Measurements from ENCODE around the gene CKB.
"Not testable (repeated sequence)": the region's sequence is repeated elsewhere in the genome, so short reads cannot be mapped to it uniquely, and the experiment has no call there.

The CKB gene

DNA sequence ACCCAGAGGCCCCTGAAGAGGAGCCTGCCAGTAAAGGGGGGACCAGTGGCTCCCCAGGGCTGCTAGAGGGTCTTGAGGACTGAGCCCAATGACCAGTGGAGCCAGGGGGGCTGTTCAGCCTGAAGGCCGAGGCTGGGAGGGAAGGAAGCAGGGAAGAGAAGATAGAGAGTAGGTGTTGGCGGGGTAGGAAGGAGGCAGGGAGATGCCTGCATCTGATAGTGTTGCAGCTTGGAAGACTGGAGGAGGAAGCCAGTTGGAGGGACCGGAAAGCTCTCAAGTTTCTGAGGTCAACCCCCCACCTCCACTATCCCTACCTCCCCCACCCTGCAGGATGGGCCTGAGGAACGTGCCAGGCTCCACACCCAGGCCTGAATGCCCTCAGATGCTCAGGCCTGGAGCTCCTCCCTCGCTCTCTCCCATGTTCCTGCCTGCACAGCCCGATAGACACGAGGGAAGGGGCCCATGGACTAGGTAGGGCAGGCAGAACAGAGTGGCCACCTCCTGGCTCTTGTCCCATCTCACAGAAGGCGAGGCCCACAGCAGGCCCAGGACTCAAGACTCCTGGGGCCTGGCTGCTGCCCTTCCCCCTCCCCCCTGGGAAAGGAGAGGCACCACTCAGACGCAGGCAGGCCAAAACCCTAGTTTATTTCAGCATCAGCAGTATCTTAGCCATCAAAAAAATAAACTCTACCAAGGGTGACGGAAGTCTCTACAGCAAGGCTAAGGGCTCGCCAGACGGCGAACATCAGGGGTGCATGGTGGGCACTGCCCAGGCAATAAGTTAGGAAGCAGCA lies 3.4 kb downstream of the CKB start:
- H3K27me3 Mint-ChIP-seq: peaks cover 14% of the 10 kb centered on the region
- ATAC-seq: no peak
- H3K27ac Mint-ChIP-seq: no peak overlapping the region
- peaks cover 8% of the 10 kb centered on the region for H3K4me1 Mint-ChIP-seq
- H3K4me3 Mint-ChIP-seq: no peak overlapping the region
- no peaks in the 10 kb centered on the region for H3K9me3 Mint-ChIP-seq
- no peak for DNase-seq
- H3K36me3 Mint-ChIP-seq (ENCODE audit: low read depth): no peaks in the 10 kb centered on the region

GRCh38 chr14:103518422-103519042 lies 4.1 kb downstream of the CKB start:
- H3K27ac Mint-ChIP-seq: no peak overlapping the region
- DNase-seq (peak; percentile 74), ATAC-seq (peak; percentile 35)
- H3K36me3 Mint-ChIP-seq (ENCODE audit: low read depth): no peaks in the 10 kb centered on the region
- no peaks in the 10 kb centered on the region for H3K9me3 Mint-ChIP-seq
- H3K4me3 Mint-ChIP-seq: no peak overlapping the region
- H3K4me1 Mint-ChIP-seq: peaks cover 7% of the 10 kb centered on the region
- peaks cover 8% of the 10 kb centered on the region for H3K27me3 Mint-ChIP-seq

DNA sequence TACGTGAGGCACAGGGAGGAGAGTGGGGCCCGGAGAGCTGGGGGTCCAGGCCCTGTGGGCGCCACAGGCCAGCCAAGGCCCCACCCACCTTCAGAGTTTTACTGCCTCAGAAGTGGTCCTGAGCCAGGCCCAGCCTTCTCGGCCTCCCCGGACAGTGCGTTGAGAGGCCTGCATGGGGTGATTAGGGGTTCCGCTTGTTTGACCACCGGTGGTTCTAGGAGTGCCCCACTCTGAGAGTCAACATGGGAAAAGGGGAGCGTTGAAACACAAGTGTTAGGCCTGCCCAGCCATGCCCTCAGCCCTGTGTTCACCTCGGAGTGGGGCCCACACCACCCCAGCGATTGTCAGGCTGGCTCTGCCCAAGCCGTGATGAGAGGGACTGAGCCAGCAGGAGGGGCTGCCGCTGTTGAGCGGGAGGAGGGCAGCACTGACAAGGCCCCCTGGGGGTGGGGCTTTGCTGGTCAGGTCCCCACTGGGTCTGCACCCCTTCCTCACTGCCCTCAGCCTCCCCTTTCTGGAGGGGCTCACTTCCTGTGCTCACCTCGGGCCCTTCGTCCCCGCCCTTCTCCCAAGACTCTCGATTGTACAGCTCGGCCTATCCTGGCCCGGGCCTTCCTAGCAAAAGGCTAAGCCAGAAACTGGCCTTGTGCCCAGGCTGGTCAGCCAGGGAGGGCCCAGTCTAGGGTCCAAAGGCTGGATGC lies 4.8 kb downstream of the CKB start:
- DNase-seq (no peak), ATAC-seq (no peak)
- no peak overlapping the region for H3K4me3 Mint-ChIP-seq
- H3K27ac Mint-ChIP-seq: no peak overlapping the region
- no peaks in the 10 kb centered on the region for H3K36me3 Mint-ChIP-seq (ENCODE audit: low read depth)
- peaks cover 7% of the 10 kb centered on the region for H3K4me1 Mint-ChIP-seq
- peaks cover 6% of the 10 kb centered on the region for H3K27me3 Mint-ChIP-seq
- H3K9me3 Mint-ChIP-seq: no peaks in the 10 kb centered on the region

GRCh38 chr14:103517174-103517566 lies 5.5 kb downstream of the CKB start:
- Mint-ChIP-seq H3K27me3 (peaks cover 6% of the 10 kb centered on the region), H3K9me3 (no peaks in the 10 kb centered on the region)

GRCh38 chr14:103516426-103517173 lies 6.0 kb downstream of the CKB start:
- Mint-ChIP-seq H3K4me3 (no peak overlapping the region), H3K36me3 (ENCODE audit: low read depth) (peaks cover 5% of the 10 kb centered on the region), H3K9me3 (no peaks in the 10 kb centered on the region), H3K4me1 (peaks cover 7% of the 10 kb centered on the region), H3K27me3 (peaks cover 6% of the 10 kb centered on the region), H3K27ac (no peak overlapping the region)
- DNase-seq: no peak
- ATAC-seq: no peak

More at GRCh38 chr14:103517174-103517566, 5.5 kb downstream of the CKB start:
- Mint-ChIP-seq H3K4me3 (no peak overlapping the region), H3K27ac (no peak overlapping the region), H3K36me3 (ENCODE audit: low read depth) (peaks cover 4% of the 10 kb centered on the region), H3K4me1 (peaks cover 7% of the 10 kb centered on the region)
- DNase-seq: no peak
- no peak for ATAC-seq

- Mint-ChIP-seq H3K36me3 (ENCODE audit: low read depth) (peaks cover 5% of the 10 kb centered on the region), H3K4me3 (no peak overlapping the region), H3K9me3 (no peaks in the 10 kb centered on the region), H3K27ac (no peak overlapping the region), H3K4me1 (peaks cover 5% of the 10 kb centered on the region), H3K27me3 (peaks cover 5% of the 10 kb centered on the region)
- DNase-seq (no peak), ATAC-seq (no peak)
Observed at GRCh38 chr14:103514596-103515421, 7.8 kb downstream of the CKB start.

DNA sequence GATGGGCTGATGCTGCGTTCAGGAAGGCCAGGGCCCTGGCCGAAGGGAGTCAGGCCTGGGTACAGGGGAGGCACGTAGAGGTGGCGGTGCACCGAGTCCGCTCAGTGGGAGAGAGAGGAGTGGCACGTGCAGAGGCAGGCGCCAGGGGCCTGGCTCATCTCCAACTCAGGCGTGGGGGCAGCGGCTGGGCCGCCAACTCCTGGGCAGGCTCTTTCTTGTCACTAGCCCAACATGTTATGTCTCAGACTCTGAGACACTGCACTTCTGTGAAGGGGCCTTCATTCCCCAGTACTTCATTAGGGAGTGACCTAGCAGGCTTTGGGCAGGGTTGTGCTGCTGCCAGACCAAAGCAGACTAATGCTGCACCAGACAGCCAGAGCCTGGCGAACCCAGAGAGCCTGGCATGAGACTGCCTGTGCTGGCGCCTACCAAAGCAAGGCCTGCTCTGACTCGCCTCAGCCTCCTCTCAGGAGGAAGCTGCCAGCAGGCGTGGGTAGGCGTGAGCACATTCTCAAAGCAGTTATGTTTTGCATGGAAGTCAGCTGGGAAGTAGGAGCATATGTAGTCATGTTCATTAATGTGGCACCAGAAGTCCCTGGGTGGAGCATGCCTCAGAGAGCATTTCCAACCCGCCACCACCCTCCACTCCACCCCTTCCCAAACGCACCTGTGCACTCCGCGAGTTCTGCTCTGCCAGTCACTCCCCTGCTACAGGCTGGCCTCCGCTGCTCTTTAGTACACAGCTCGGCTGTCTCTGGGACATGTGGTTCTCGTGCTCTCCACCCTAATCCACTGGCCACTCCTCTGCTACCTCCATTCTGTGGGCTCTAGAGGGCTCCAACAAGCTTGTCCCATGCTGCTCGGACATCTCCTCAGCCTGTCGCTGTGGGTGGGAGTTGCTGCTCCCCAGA lies 9.7 kb downstream of the CKB start:
- Mint-ChIP-seq H3K4me3 (no peak overlapping the region), H3K27me3 (no peaks in the 10 kb centered on the region)

DNA sequence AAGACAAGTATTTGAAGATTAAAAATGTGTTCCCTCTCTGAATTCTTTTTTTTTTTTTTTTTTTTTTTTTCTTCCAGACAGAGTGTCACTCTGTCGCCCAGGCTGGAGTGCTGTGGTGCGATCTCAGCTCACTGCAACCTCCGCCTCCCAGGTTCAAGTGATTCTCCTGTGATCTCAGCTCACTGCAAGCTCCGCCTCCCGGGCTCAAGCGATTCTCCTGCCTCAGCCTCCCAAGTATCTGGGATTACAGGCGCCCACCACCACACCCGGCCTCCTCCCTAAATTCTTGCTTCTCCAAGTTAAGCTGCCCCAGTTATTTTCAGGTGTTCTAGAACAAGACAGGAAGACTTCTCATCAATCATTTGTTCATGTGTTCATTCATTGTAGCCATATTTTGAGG lies 10.4 kb downstream of the CKB start:
- not testable (repeated sequence) for H3K4me1 Mint-ChIP-seq, H3K9me3 Mint-ChIP-seq, H3K27me3 Mint-ChIP-seq, ATAC-seq, H3K4me3 Mint-ChIP-seq, H3K27ac Mint-ChIP-seq, DNase-seq
- H3K36me3 Mint-ChIP-seq (ENCODE audit: low read depth): peaks cover 16% of the 10 kb centered on the region

More for the DNA sequence above, 9.7 kb downstream of the CKB start:
- H3K27ac Mint-ChIP-seq: no peak overlapping the region
- peaks cover 14% of the 10 kb centered on the region for H3K36me3 Mint-ChIP-seq (ENCODE audit: low read depth)
- H3K9me3 Mint-ChIP-seq: no peaks in the 10 kb centered on the region
- no peak for DNase-seq
- no peak for ATAC-seq
- no peaks in the 10 kb centered on the region for H3K4me1 Mint-ChIP-seq

GRCh38 chr14:103510724-103511693 lies 11.6 kb downstream of the CKB start:
- Mint-ChIP-seq H3K4me3 (no peak overlapping the region), H3K9me3 (no peaks in the 10 kb centered on the region), H3K27me3 (no peaks in the 10 kb centered on the region), H3K4me1 (no peaks in the 10 kb centered on the region), H3K27ac (no peak overlapping the region), H3K36me3 (ENCODE audit: low read depth) (peaks cover 18% of the 10 kb centered on the region)
- ATAC-seq (no peak), DNase-seq (no peak)

GRCh38 chr14:103509864-103510723 lies 12.5 kb downstream of the CKB start:
- Mint-ChIP-seq H3K27ac (no peak overlapping the region), H3K4me1 (no peaks in the 10 kb centered on the region), H3K27me3 (no peaks in the 10 kb centered on the region)

DNA sequence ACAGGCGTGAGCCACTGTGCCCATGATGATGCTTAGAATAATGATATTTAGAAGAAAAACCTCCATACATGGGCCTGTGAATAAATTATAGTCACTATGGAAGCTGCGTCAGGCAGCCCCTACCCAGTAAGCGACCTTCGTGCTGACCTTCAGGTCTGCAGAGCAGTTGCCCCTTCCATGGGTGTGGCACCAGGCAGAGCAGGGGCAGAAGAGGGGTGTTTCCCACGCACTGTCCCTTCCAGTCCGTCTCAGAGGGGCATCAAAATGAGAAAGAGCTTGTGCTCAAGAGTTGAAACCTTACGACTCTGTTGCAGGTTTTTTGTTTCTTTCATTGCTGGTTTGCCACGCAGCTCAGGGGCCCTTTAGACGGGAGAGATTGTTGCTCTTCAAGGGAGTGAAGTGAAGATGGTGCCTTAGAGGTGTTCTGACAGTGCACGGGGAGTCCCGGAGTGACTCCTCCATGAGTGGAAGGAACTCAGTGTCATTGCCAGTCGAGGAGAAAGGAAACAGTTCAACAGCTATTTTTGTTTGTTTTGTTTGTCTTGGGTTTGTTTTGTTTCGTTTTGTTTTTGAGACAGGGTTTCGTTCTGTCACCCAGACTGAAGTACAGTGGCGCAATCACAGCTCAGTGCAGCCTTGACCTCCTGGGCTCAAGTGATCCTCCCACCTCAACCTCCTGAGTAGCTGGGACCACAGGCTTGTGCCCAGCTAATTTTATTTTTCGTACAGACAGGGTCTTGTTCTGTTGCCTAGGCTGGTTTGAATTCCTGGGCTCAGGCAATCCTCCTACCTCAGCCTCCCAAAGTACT lies 13.9 kb downstream of the CKB start:
- Mint-ChIP-seq H3K27ac (peak overlapping the region; percentile 41), H3K4me1 (no peaks in the 10 kb centered on the region), H3K27me3 (no peaks in the 10 kb centered on the region), H3K36me3 (ENCODE audit: low read depth) (peaks cover 31% of the 10 kb centered on the region), H3K4me3 (no peak overlapping the region), H3K9me3 (no peaks in the 10 kb centered on the region)
- ATAC-seq: no peak
- no peak for DNase-seq

More at GRCh38 chr14:103509864-103510723, 12.5 kb downstream of the CKB start:
- ATAC-seq (no peak), DNase-seq (no peak)
- Mint-ChIP-seq H3K36me3 (ENCODE audit: low read depth) (peaks cover 22% of the 10 kb centered on the region), H3K4me3 (no peak overlapping the region), H3K9me3 (no peaks in the 10 kb centered on the region)

Data from activated naive CD8-positive, alpha-beta T cell treated with anti-CD3 and anti-CD28 coated beads, Interleukin-2, amount 50 U/mL, for 24 hours (primary cell).